Transverse colon (tissue), 4 donors: ENCODE results near the gene NUDT8. TPM values are rescaled to one million over a fixed set of nuclear protein-coding genes. Genes with fewer than 3 reads are reported as not detected.

Source experiments
- DNase-seq: peaks from one replicate; pipeline ENCODE4 v3.0.0-alpha.2; 2019
- H3K27ac ChIP-seq, 4 donors: fragments of 200-600 bp; sonication (generic); 2 replicates each; pipeline ENCODE4 v1.5.1; 2016 to 2018; ENCODE audit warnings: inconsistent platforms in 4 of 4
- H3K27me3 ChIP-seq: fragments of 200-600 bp; sonication (generic); 2 replicates; pipeline ENCODE4 v1.5.1; 2017; ENCODE audit warnings: inconsistent platforms
- H3K36me3 ChIP-seq, 4 donors: fragments of 200-600 bp; sonication (generic); 2 replicates each; pipeline ENCODE4 v1.5.1; 2017 to 2019; ENCODE audit warnings: inconsistent platforms in 4 of 4
- H3K4me1 ChIP-seq, 4 donors: fragments of 200-600 bp; sonication (generic); 2 replicates each; pipeline ENCODE4 v1.5.1; 2017 to 2020; ENCODE audit warnings: inconsistent platforms in 4 of 4
- H3K4me3 ChIP-seq, 4 donors: fragments of 200-600 bp; sonication (generic); 1 replicate in 1 of 4; 2 replicates in 3 of 4; pipeline versions ENCODE4 v1.5.1 to v1.6.1; 2017 to 2019; ENCODE audit warnings: inconsistent platforms in 4 of 4
- H3K9me3 ChIP-seq, 2 donors: fragments of 200-600 bp; sonication (generic); 2 replicates each; pipeline ENCODE4 v1.5.1; 2017 to 2019; ENCODE audit warnings: inconsistent platforms in 2 of 2
- EP300 ChIP-seq: sonication (generic); formaldehyde crosslinking; IDR thresholded peaks from one replicate; pipeline ENCODE4 v1.6.1; 2017; ENCODE audit warnings: antibody characterized with exemption, low read depth
- POLR2A ChIP-seq: fragments of 450-650 bp; IDR thresholded peaks from one replicate; pipeline ENCODE4 v1.6.1; 2016; ENCODE audit warnings: antibody characterized with exemption, mild to moderate bottlenecking, moderate library complexity
- POLR2AphosphoS5 ChIP-seq, 3 donors: sonication (generic); formaldehyde crosslinking; IDR thresholded peaks; one replicate each; pipeline ENCODE4 v1.6.1; 2016; ENCODE audit warnings: antibody characterized with exemption in 3 of 3
- WGBS, 2 donors: methylation state at CpG; one replicate each; pipeline ENCODE4 v1.1.5; 2018; ENCODE audit warnings: low coverage in 1 of 2; 5-methylcytosine and 5-hydroxymethylcytosine counted together
- in situ Hi-C, 4 donors: fragments of 200-750 bp; cut with MboI; loops; one replicate each; pipeline versions ENCODE4 v1.15.0 to v1.15.1; 2017; ENCODE audit warnings: low sequenced_read_pairs in 3 of 4, low pct_ligation_motif_present in 1 of 4, low pct_unique_long_range_greater_than_20kb in 1 of 4
- intact Hi-C: fragments of 100-400 bp; cut with DNase I; formaldehyde crosslinking; loops from one replicate; pipeline ENCODE4 v1.15.1; 2023; ENCODE audit warnings: low total_unique reads
- total RNA-seq, 4 donors: library from RNA; depleted of rRNA; stranded (reverse); fragments of >200 nt; gene quantifications; one replicate each; pipeline ENCODE4 v1.1.0, GENCODE V29; 2016
- TF ChIP-seq, protein P1 (sequence below), 5 experiments: fragments of 200-600 bp in 3 of 5; fragments of 450-650 bp in 2 of 5; sonication (generic) in 3 of 5; IDR thresholded peaks; 1 replicate in 2 of 5; 2 replicates in 3 of 5; pipeline ENCODE4 v1.5.1; 2016 to 2017; ENCODE audit warnings: antibody characterized with exemption in 5 of 5, inconsistent platforms in 3 of 5, mild to moderate bottlenecking in 2 of 5, moderate library complexity in 1 of 5

The NUDT8 gene
- total RNA-seq, 4 donors from 2014 or later = 21.3 to 68.5 (median 26.9) TPM

GRCh38 chr11:67632982-67633755 is 3.4 kb upstream of the NUDT8 start:
- Histone ChIP-seq H3K4me1 (peaks cover 9 to 42% (median 35%) of the 10 kb centered on the region in 4 donors), H3K27ac (peak overlapping the region in 3 of 4 donors; percentile 91 to 98 (median 96)), H3K36me3 (no peaks in the 10 kb centered on the region), H3K9me3 (no peaks in the 10 kb centered on the region), H3K27me3 (no peaks in the 10 kb centered on the region), H3K4me3 (peak overlapping the region in 1 of 4 donors; percentile 3)
- no peak for DNase-seq
- intact Hi-C loops = no loop called here
- TF ChIP-seq POLR2AphosphoS5 (IDR thresholded peaks at IDR 0.05) (no peak), POLR2A (no peak), EP300 (no peak)
- TF ChIP-seq, protein P1, sequence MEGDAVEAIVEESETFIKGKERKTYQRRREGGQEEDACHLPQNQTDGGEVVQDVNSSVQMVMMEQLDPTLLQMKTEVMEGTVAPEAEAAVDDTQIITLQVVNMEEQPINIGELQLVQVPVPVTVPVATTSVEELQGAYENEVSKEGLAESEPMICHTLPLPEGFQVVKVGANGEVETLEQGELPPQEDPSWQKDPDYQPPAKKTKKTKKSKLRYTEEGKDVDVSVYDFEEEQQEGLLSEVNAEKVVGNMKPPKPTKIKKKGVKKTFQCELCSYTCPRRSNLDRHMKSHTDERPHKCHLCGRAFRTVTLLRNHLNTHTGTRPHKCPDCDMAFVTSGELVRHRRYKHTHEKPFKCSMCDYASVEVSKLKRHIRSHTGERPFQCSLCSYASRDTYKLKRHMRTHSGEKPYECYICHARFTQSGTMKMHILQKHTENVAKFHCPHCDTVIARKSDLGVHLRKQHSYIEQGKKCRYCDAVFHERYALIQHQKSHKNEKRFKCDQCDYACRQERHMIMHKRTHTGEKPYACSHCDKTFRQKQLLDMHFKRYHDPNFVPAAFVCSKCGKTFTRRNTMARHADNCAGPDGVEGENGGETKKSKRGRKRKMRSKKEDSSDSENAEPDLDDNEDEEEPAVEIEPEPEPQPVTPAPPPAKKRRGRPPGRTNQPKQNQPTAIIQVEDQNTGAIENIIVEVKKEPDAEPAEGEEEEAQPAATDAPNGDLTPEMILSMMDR (IDR thresholded peaks at IDR 0.05) = no peak
- WGBS, 2 donors = 80 to 92% methylated on average over 1 to 30 of the region's 30 CpGs
- in situ Hi-C loops = no loop called here

GRCh38 chr11:67632175-67632981 is 2.6 kb upstream of the NUDT8 start:
- H3K4me3 ChIP-seq = no peak overlapping the region
- H3K27ac ChIP-seq = peak overlapping the region; percentile 31 to 98 (median 94)
- 62% methylated on average over 11 of the region's 12 CpGs; no CpG with 5 or more reads in 1 of the 2 donors for WGBS, 2 donors
- in situ Hi-C loops = no loop called here
- H3K9me3 ChIP-seq = no peaks in the 10 kb centered on the region
- no peaks in the 10 kb centered on the region for H3K27me3 ChIP-seq
- TF ChIP-seq POLR2A (no peak), EP300 (no peak), POLR2AphosphoS5 (IDR thresholded peaks at IDR 0.05) (no peak)
- TF ChIP-seq, protein P1 (IDR thresholded peaks at IDR 0.05) = no peak
- no peaks in the 10 kb centered on the region for H3K36me3 ChIP-seq
- DNase-seq = peak; percentile 80
- H3K4me1 ChIP-seq = peaks cover 9 to 42% (median 33%) of the 10 kb centered on the region in 4 donors
- intact Hi-C loops = no loop called here

- in situ Hi-C loops = no loop called here
- TF ChIP-seq, protein P1 (IDR thresholded peaks at IDR 0.05) = no peak
- TF ChIP-seq POLR2A = no peak
- TF ChIP-seq EP300 = no peak
- TF ChIP-seq POLR2AphosphoS5 (IDR thresholded peaks at IDR 0.05) = no peak
- no peak overlapping the region for H3K4me3 ChIP-seq
- whole genome bisulfite sequencing, 2 donors = 93% methylated on average over 2 of the region's 2 CpGs; no CpG with 5 or more reads in 1 of the 2 donors
- intact Hi-C loops = no loop called here
- H3K4me1 ChIP-seq = peaks cover 9 to 42% (median 33%) of the 10 kb centered on the region in 4 donors
- no peak for DNase-seq
- peak overlapping the region; percentile 31 to 98 (median 94) for H3K27ac ChIP-seq
- H3K9me3 ChIP-seq = no peaks in the 10 kb centered on the region
- no peaks in the 10 kb centered on the region for H3K27me3 ChIP-seq
- H3K36me3 ChIP-seq = no peaks in the 10 kb centered on the region
These were observed 2.1 kb upstream of the NUDT8 start for GRCh38 chr11:67631853-67632174.

GRCh38 chr11:67631411-67631810 is 1.7 kb upstream of the NUDT8 start:
- Histone ChIP-seq H3K36me3 (no peaks in the 10 kb centered on the region), H3K9me3 (no peaks in the 10 kb centered on the region), H3K27me3 (no peaks in the 10 kb centered on the region), H3K4me3 (no peak overlapping the region), H3K27ac (peak overlapping the region; percentile 91 to 98 (median 97)), H3K4me1 (peaks cover 9 to 42% (median 33%) of the 10 kb centered on the region in 4 donors)
- TF ChIP-seq POLR2A (no peak), POLR2AphosphoS5 (IDR thresholded peaks at IDR 0.05) (no peak), EP300 (no peak)
- TF ChIP-seq, protein P1 (IDR thresholded peaks at IDR 0.05) = no peak
- WGBS, 2 donors = 70% methylated on average over 7 of the region's 7 CpGs; no CpG with 5 or more reads in 1 of the 2 donors
- DNase-seq = peak; percentile 51
- in situ Hi-C loops (no loop called here), intact Hi-C loops (no loop called here)
